CD4-positive, alpha-beta T cell treated with Interleukin-4 for 1 hour (primary cell): ENCODE data around the gene GMPPB.

ENCODE experiments used
- DNase-seq, 2 donors: peaks; one replicate each; pipeline ENCODE4 v3.0.0-alpha.2; 2020 to 2022

Gene GMPPB

GRCh38 chr3:49727924-49728361 lies 4.2 kb upstream of the GMPPB start:
- DNase-seq, result no peak

- DNase-seq, result no peak
These were observed 3.6 kb upstream of the GMPPB start for GRCh38 chr3:49727154-49727923.

- no peak for DNase-seq
These were observed 2.3 kb upstream of the GMPPB start for GRCh38 chr3:49725906-49726681.

- peak; percentile 55 to 77 for DNase-seq
These were observed 835 bp upstream of the GMPPB start for GRCh38 chr3:49724586-49724985.

GRCh38 chr3:49723296-49723627 lies 489 bp downstream of the GMPPB start:
- peak; percentile 63 to 65 for DNase-seq

GRCh38 chr3:49722896-49723295 lies 855 bp downstream of the GMPPB start:
- no peak for DNase-seq

GRCh38 chr3:49721896-49722781 lies 1.6 kb downstream of the GMPPB start:
- DNase-seq, result no peak

- no peak for DNase-seq
These were observed 2.2 kb downstream of the GMPPB start for GRCh38 chr3:49721596-49721895.

GRCh38 chr3:49720855-49721595 lies 2.7 kb downstream of the GMPPB start:
- DNase-seq, result no peak

- DNase-seq, result peak; percentile 89 to 92
These were observed 4.4 kb downstream of the GMPPB start, which contains the start of gene AMIGO3 for GRCh38 chr3:49719214-49719884. AMIGO3 (minus strand) TSS chr3:49719684; CDS start chr3:49719465, 219 bp downstream.

- DNase-seq, result peak in 1 of 2 donors; percentile 19
These were observed 4.9 kb downstream of the GMPPB start for GRCh38 chr3:49718858-49719213.

GRCh38 chr3:49717959-49718857 lies 5.5 kb downstream of the GMPPB start:
- no peak for DNase-seq

GRCh38 chr3:49717211-49717958 lies 6.4 kb downstream of the GMPPB start:
- no peak for DNase-seq

- no peak for DNase-seq
These were observed 7.0 kb downstream of the GMPPB start for GRCh38 chr3:49716691-49717210.

- DNase-seq, result no peak
These were observed 7.6 kb downstream of the GMPPB start for GRCh38 chr3:49716169-49716568.

- no peak for DNase-seq
These were observed 8.1 kb downstream of the GMPPB start for GRCh38 chr3:49715611-49716121.

- no peak for DNase-seq
These were observed 8.8 kb downstream of the GMPPB start for GRCh38 chr3:49714728-49715550.

GRCh38 chr3:49713336-49714105 lies 10.2 kb downstream of the GMPPB start:
- no peak for DNase-seq
